NOMO-1 (cell line): ENCODE data around the gene IGFN1.
A peak's percentile ranks its signal among the peaks of the same experiment; 100 is the strongest.

ENCODE experiments used
- DNase-seq, 2 experiments: peaks; one replicate each; lab custom pipeline; 2025; ENCODE audit not compliant: unreplicated experiment in 2 of 2; lab: John Stamatoyannopoulos, UW

The IGFN1 gene

DNA sequence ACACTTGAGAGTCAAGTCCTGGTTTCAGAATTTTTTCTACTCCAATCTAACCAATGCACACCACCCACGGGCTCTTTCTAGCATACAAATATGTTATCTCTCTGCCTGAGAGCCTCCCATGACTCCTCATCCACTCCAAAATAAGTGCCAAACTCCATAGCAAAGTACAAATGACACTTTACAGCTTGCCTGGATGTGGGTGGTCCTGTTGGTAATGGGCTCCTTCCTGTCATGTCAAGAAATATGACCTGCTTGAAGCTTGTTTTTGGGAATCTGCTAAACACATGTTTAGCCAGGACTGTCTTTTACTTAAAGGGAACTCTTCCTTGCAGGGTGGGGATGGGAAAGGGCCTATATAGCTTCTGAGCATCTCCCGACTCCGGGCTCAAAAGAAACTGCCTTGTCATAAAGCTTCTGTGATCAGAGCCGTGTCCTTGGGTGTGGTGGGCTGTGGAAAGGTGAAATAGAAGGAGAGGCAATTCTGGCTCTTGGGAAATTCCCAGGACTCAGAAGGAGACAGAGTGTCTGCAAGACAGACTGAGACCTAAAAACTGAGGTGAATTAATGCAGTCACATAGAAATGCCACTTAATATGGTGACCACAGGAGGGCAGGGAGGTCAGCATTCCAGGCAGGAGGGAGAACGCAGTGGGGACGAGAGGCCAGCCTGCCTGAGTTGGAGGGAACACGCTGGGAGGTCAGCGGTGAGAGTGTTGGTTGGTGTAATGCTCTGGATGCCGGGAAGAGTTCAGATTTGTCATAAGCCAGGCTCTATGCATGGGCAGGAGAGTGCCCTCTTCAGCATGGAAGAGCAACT is 6.1 kb upstream of the IGFN1 start:
- DNase-seq, result no peak

DNA sequence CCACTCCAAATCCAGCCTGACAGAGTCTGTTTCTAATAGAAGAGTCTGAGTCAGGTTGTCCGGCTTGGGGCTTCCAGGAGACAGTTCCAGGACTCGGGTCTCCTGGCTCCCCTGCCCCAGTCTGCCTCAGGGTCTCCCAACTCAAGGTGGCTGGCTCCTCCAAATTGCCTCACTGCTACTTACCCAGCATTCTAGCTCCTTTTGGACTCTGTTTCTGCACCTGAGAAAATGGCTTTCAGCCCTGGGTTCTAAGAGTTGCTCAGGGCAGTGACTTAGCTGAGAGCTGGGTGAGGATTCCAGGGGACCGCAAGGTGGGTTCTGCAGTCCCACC is 5.5 kb upstream of the IGFN1 start:
- DNase-seq, result no peak

GRCh38 chr1:201185527-201186128 is 5.0 kb upstream of the IGFN1 start:
- no peak for DNase-seq

- peak; percentile 10 to 65 for DNase-seq
These were observed 4.4 kb upstream of the IGFN1 start for GRCh38 chr1:201186192-201186591.

- DNase-seq, result no peak
These were observed 1.5 kb upstream of the IGFN1 start for GRCh38 chr1:201189085-201189484.

DNA sequence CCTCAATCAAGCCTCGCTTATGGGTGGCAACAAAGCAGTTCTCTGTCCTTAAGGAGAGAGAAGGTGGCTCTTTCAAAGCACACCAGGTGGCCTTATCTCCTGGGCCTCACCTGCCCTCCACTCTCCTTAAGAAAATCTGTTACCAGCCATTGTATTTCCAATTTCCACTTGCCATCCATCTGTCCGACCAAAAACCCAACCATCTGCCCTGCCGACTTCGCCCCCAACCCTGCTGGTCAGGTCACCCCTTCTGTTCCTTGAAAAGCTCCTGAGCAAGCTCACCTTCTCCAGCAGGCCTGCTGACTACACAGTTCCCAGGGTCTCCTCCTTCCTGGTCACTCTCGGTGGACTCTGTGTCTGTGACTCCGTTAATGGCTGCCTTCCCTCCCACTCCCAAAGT is 619 bp upstream of the IGFN1 start:
- DNase-seq, result no peak

GRCh38 chr1:201191653-201192260 is 1.1 kb downstream of the IGFN1 start:
- DNase-seq, result no peak

- no peak for DNase-seq
These were observed 1.7 kb downstream of the IGFN1 start for GRCh38 chr1:201192261-201192788.

- DNase-seq, result no peak
These were observed 3.4 kb downstream of the IGFN1 start for GRCh38 chr1:201194046-201194445.

GRCh38 chr1:201198598-201198997 is 8.0 kb downstream of the IGFN1 start:
- no peak for DNase-seq

GRCh38 chr1:201205036-201205435 is 14.4 kb downstream of the IGFN1 start:
- no peak for DNase-seq

DNA sequence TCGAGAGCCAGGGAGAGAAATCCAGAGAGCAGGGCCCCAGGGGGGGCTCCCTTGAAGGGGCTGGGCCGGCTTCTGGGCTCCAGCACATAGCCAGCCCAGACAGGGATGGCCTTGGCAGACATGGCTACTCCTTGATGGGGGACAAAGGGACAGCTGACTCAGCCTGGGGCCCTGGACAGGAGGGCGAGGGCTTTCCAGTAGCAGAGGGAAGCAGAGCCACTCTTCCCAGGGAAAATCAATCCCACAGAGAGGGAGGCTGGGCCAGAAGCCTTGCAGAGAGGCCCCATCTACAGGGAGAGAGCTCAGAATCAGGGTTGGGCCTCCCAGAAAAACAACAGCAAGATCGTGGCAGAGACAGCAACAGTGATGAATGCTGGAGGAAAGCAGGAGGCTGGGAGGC is 15.6 kb downstream of the IGFN1 start:
- DNase-seq, result no peak

DNA sequence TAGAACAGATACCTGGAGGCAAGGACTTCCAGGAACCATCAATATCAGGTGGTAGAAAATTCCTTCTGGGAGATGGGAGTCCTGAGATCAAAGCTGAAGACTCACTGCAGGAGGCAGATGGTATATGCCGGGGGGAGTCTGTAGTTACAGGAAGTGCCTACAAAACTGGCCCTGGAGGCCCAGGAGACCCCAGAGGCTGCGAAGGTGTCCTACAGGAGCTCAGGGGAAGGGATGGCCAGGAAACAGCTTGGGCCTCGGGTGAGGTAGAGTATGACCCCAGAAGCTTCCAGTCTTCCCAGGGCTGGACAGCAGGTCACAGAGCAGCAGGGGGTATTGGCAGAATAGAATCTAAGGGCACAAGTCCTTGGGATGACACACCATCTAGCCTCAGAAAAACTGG is 16.4 kb downstream of the IGFN1 start:
- DNase-seq, result no peak

DNA sequence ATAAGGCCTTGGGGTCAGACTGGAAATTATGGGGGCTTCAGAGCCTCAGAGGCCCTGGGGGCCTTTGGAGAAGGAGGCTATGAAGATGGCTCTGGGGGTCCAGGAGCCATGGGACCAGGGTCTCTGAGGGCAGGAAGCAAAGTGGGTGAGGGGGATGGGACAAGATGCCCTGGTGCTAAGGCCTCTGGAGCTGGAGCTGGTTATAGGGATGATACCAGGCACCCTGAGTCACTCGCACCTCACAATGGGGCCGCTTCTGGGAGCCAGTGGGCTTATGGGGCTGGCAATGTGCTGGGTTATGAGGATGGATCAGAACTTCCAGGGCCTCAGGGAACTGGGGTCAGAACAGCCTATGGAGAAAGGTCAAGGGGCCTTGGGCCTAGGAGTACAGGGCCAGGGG is 17.6 kb downstream of the IGFN1 start:
- DNase-seq, result no peak

DNA sequence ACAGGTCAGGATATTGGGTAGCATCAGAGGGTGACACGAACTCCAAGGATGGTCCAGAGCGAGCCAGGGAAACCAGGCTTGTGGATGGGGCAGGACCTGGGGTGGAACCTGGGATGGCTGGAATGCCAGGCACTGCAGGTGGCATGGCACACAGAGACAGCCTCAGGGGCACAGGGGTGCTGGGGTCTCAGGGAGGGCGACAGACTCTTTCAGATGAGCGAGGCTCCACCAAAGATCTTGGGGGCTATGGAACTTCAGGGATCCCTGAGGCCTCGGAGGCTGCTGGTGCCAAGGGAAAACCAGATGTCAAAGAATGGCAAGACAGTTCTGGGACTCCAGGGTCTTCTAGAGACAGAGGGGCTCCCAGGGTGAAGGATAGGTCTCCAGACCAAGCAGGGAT is 21.4 kb downstream of the IGFN1 start:
- no peak for DNase-seq

- no peak for DNase-seq
These were observed 21.9 kb downstream of the IGFN1 start for GRCh38 chr1:201212461-201213055.

GRCh38 chr1:201213106-201213770 is 22.6 kb downstream of the IGFN1 start:
- no peak for DNase-seq

DNA sequence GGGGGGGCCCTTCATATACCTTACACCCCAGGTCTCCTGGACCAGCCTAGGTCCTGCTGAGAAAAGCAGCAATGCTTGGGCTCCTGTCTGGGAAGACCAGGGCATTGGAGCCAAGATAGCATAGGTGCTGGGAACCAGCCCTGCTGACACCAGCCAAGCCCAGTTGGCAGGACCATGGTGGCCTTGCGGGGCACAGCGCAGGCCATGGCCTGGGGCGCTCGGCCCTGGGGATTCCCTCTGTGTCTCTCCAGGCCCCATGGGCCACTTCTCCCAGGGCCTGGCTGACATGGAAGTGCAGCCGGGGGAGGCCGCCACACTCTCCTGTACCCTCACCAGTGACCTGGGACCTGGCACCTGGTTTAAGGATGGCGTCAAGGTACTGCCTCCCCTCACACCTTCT is 23.3 kb downstream of the IGFN1 start:
- no peak for DNase-seq

GRCh38 chr1:201214461-201214860 is 23.8 kb downstream of the IGFN1 start:
- no peak for DNase-seq

- no peak for DNase-seq
These were observed 24.3 kb downstream of the IGFN1 start for GRCh38 chr1:201214886-201215285.
